GM23248 (cell line): ENCODE data around the gene AMBRA1.

Experiments
- EZH2 ChIP-seq: fragments of 200-600 bp; sonication (generic); IDR thresholded peaks from 2 replicates; pipeline ENCODE4 v1.6.1; 2018; ENCODE audit warnings: antibody characterized with exemption, mild to moderate bottlenecking; ENCODE audit not compliant: insufficient read depth, poor library complexity, severe bottlenecking
- EZH2phosphoT487 ChIP-seq: fragments of 200-600 bp; sonication (generic); IDR thresholded peaks from 2 replicates; pipeline ENCODE4 v1.6.1; 2018; ENCODE audit warnings: antibody characterized with exemption, moderate library complexity, mild to moderate bottlenecking, low read depth; ENCODE audit not compliant: insufficient read depth

DNA sequence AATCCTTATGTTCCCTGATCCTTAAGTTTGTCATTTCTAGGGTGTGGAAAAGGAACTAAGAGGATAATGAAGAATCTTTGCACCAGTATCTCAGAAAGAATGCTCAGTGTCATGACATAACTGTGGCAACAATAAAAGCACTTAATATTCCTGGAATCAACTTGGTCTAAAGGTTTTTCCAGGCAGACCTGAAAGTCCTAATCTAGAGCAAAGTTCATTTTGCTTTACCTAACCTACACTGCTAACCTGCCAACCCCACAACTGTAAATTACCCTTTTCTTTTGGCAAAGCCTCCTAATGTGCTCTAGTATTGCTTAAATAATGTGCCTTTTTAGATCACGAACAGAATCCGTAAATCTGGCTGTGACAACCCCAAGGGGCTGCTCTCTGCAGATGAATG is 82.5 kb downstream of the AMBRA1 start:
- no peak for TF ChIP-seq EZH2phosphoT487
- no peak for TF ChIP-seq EZH2
